ENCODE results near the gene NCAN.

The NCAN gene

DNA sequence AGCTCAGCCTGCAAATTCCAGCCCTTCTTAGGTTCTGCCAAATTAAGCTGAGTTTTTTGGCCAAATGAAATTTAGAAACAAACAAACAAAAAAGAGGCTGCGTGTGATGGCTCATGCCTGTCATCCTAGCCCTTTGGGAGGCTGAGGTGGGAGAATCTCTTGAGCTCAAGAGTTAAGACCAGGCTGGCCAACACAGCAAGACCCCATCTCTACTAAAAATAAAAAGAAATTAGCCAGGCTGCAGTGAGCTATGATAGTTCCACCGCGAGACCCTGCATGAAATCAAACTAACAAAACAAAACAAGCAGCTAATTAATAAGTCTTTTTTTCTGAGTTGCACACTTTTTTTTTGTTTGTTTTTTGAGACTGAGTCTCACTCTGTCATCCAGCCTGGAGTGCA, 17.9 kb downstream of the NCAN start:
- DNase-seq (ENCODE audit: low spot score): no peak

DNA sequence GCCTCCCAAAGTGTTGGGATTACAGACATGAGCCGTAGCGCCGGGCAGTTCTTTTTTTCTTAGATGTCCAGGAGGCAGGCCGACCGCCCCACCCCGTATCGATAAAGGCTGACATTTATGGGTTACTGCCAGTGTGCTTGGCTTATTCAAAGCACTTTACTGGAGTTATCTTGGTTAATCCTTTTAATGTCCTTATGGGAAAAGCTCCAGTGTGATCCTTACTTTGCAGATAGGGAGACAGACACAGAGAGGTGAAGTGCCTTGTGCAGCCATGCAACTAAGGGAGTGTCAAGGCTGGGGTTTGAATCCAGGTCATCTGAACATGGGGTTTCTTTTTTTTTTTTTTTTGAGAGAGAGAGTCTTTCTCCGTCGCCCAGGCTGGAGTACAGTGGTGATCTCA, 19.2 kb downstream of the NCAN start:
- TF ChIP-seq, protein P1, sequence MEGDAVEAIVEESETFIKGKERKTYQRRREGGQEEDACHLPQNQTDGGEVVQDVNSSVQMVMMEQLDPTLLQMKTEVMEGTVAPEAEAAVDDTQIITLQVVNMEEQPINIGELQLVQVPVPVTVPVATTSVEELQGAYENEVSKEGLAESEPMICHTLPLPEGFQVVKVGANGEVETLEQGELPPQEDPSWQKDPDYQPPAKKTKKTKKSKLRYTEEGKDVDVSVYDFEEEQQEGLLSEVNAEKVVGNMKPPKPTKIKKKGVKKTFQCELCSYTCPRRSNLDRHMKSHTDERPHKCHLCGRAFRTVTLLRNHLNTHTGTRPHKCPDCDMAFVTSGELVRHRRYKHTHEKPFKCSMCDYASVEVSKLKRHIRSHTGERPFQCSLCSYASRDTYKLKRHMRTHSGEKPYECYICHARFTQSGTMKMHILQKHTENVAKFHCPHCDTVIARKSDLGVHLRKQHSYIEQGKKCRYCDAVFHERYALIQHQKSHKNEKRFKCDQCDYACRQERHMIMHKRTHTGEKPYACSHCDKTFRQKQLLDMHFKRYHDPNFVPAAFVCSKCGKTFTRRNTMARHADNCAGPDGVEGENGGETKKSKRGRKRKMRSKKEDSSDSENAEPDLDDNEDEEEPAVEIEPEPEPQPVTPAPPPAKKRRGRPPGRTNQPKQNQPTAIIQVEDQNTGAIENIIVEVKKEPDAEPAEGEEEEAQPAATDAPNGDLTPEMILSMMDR (IDR thresholded peaks at IDR 0.05; ENCODE audit: extremely low read depth, missing control alignments): no peak
- DNase-seq (ENCODE audit: low spot score): no peak

More for the DNA sequence above, 17.9 kb downstream of the NCAN start:
- TF ChIP-seq, protein P1 (IDR thresholded peaks at IDR 0.05; ENCODE audit: extremely low read depth, missing control alignments): no peak

DNA sequence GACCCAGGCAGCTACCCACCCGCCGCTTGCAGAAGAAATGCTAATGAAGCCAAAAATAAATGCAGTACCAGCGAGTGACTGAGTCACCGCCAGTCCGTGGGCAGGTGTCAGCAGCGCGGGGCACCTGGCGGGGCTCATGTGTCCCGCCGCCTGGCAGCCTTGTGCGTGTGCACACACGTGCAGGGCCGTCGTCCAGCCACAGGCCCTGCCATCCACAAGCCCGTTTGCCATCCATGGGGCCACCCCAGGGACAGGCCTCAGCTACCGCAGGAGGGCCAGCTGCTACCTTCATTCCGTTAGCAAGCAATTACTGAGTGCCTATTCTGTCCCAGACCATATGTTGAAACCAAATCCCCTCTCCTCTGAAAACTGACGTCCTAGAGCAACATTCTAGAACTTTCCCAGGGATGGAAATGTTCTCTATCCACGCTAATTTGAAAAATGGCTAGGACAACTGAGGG, 20.5 kb downstream of the NCAN start:
- no peak for DNase-seq (ENCODE audit: low spot score)
- TF ChIP-seq, protein P1 (IDR thresholded peaks at IDR 0.05; ENCODE audit: extremely low read depth, missing control alignments): no peak

DNA sequence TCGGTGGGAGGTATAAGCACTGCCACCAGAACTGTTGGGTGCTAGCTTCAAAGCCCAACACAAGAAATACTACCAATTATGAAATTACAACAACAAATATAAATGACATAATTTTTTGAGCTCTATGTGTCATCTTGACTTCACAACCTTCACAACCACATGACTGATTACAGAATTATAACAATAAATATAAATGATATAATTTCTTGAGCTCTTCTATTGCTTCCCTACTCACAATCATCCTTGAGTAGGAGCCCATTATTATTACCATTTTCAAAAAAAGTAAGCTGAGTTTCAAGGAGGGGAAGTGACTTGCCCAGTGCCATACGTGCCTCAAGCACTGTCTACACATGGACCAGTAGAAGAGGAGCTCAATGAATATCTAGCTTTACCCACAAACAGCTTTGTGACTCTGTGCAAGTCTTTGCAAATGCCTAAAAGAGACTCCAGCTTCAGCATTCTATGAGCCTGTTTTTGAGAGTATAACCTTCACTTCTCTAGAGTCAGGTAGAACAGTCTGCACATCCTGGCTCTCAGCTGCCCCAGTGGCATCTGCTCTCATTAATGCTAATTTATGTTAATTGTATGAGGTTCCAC, 22.6 kb downstream of the NCAN start:
- DNase-seq (ENCODE audit: low spot score): no peak
- TF ChIP-seq, protein P1 (IDR thresholded peaks at IDR 0.05; ENCODE audit: extremely low read depth, missing control alignments): no peak

DNA sequence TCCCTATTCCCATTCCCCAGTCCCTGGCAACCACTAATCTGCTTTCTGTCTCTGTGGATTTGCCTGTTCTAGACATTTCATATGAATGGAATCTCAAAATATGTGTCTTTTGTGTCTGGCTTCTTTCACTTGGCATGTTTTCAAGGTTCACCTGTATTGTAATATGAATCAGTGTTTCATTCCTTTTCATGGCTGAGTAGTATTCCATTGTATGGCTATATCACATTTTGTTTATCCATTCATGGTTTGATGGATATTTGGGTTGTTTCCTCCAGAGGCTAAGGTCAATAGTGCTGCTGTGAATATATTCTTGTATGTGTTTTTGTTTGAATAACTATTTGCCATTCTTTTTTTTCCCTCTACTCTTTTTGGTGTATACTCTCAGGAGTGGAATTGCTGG, 24.4 kb downstream of the NCAN start:
- TF ChIP-seq, protein P1 (IDR thresholded peaks at IDR 0.05; ENCODE audit: extremely low read depth, missing control alignments): no peak

DNA sequence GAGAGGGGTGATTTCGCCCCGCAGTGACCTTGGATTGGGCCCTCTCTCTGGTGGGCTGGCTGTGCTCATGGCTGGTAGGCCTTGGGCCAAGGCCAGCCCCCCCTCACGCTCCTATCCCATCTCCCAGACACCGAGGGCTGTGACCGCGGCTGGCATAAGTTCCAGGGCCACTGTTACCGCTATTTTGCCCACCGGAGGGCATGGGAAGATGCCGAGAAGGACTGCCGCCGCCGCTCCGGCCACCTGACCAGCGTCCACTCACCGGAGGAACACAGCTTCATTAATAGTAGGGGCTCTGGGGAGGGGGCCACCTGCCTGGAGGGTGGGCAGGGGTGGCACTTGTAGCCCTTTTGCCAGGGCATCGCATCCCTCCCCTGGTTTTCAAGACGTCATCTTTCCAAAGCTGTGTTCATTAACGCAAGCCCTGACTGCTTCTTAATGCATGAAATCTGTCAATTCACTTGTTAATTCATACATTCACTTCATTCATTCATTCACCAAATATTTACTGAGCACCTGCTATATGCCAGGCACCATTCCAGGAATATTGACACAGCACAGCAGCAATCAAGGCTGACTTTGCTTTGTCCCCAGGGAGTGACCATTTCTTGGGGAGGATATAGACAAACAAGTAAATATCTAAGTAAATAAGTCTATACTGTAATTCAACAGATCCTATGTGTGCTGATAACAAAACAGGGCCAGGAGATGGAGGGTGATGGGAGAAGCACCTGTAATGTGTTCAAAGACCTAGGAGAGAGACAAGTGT, 26.6 kb downstream of the NCAN start:
- DNase-seq (ENCODE audit: low spot score): no peak
- TF ChIP-seq, protein P1 (IDR thresholded peaks at IDR 0.05; ENCODE audit: extremely low read depth, missing control alignments): no peak

More for the DNA sequence above, 24.4 kb downstream of the NCAN start:
- no peak for DNase-seq (ENCODE audit: low spot score)

DNA sequence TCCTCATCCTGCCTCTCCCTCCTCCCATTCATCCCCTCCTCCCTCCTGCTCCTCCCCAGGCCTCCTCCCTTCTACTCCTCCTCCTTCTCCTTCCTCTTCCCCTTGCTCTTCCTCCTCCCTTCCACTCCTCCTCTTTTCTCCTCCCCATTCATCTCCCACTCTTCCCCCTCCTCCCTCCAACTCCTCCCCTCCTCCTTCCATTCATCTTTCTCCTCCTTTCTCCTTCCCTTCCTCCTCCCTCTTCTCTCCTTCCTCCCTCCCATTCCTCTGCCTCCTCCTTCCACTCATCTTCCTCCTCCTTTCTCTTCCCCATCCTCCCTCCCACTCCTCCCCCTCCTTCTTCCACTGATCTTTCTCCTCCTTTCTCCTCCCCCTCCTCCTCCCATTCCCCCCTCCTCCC, 27.9 kb downstream of the NCAN start:
- no peak for DNase-seq (ENCODE audit: low spot score)

More for the DNA sequence above, 27.9 kb downstream of the NCAN start:
- TF ChIP-seq, protein P1 (IDR thresholded peaks at IDR 0.05; ENCODE audit: extremely low read depth, missing control alignments): no peak
